ENCODE measurements around the gene HIRA. TPM values are rescaled to one million over a fixed set of nuclear protein-coding genes. Genes with fewer than 3 reads are reported as not detected.
"Not testable (repeated sequence)": the region's sequence is repeated elsewhere in the genome, so short reads cannot be mapped to it uniquely, and the experiment has no call there.

Gene HIRA
- total RNA-seq, 1 experiment from 2014 or later: 51.0 TPM

DNA sequence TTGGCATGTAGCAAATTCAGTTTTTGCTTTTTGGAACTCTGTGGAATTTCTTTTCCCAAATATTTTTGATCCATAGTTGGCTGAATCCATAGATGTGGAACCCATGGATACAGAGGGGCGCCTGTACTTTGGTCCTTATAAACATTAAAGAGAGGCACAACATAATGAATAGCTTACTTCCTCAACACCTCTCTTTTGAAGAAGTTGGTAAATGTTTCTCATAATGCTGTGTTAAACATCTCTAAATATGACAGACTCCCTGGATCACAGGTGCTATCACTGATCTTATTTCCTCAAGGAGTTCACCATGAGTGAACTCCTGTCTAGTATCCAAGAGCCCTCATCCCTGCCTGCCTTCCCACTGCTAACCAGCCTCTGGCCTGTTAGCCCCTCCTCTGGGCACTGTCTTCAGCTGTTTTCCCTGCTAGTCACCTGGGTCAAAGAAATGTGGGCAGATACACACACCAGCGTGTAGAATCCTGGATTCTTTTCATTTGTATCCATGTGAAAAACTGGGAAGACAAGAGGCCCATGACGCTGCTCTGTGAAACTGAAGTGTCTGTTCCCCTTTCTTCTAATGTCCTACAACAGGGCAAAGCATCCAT, 63.7 kb downstream of the HIRA start:
- Mint-ChIP-seq H3K27ac (no peak overlapping the region), H3K4me3 (no peak overlapping the region), H3K27me3 (ENCODE audit: low read depth) (no peaks in the 10 kb centered on the region), H3K4me1 (no peaks in the 10 kb centered on the region), H3K9me3 (no peaks in the 10 kb centered on the region), H3K36me3 (peaks cover 38% of the 10 kb centered on the region)
- ATAC-seq (no peak), DNase-seq (ENCODE audit: low spot score) (no peak)
- TF ChIP-seq, protein P1, sequence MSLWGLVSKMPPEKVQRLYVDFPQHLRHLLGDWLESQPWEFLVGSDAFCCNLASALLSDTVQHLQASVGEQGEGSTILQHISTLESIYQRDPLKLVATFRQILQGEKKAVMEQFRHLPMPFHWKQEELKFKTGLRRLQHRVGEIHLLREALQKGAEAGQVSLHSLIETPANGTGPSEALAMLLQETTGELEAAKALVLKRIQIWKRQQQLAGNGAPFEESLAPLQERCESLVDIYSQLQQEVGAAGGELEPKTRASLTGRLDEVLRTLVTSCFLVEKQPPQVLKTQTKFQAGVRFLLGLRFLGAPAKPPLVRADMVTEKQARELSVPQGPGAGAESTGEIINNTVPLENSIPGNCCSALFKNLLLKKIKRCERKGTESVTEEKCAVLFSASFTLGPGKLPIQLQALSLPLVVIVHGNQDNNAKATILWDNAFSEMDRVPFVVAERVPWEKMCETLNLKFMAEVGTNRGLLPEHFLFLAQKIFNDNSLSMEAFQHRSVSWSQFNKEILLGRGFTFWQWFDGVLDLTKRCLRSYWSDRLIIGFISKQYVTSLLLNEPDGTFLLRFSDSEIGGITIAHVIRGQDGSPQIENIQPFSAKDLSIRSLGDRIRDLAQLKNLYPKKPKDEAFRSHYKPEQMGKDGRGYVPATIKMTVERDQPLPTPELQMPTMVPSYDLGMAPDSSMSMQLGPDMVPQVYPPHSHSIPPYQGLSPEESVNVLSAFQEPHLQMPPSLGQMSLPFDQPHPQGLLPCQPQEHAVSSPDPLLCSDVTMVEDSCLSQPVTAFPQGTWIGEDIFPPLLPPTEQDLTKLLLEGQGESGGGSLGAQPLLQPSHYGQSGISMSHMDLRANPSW (CRISPR knock-in tag; conservative IDR thresholded peaks at IDR 0.05; ENCODE audit: low read depth): no peak
- no peak for TF ChIP-seq ZNF416 (CRISPR knock-in tag; IDR thresholded peaks at IDR 0.05)
- TF ChIP-seq, protein P2, sequence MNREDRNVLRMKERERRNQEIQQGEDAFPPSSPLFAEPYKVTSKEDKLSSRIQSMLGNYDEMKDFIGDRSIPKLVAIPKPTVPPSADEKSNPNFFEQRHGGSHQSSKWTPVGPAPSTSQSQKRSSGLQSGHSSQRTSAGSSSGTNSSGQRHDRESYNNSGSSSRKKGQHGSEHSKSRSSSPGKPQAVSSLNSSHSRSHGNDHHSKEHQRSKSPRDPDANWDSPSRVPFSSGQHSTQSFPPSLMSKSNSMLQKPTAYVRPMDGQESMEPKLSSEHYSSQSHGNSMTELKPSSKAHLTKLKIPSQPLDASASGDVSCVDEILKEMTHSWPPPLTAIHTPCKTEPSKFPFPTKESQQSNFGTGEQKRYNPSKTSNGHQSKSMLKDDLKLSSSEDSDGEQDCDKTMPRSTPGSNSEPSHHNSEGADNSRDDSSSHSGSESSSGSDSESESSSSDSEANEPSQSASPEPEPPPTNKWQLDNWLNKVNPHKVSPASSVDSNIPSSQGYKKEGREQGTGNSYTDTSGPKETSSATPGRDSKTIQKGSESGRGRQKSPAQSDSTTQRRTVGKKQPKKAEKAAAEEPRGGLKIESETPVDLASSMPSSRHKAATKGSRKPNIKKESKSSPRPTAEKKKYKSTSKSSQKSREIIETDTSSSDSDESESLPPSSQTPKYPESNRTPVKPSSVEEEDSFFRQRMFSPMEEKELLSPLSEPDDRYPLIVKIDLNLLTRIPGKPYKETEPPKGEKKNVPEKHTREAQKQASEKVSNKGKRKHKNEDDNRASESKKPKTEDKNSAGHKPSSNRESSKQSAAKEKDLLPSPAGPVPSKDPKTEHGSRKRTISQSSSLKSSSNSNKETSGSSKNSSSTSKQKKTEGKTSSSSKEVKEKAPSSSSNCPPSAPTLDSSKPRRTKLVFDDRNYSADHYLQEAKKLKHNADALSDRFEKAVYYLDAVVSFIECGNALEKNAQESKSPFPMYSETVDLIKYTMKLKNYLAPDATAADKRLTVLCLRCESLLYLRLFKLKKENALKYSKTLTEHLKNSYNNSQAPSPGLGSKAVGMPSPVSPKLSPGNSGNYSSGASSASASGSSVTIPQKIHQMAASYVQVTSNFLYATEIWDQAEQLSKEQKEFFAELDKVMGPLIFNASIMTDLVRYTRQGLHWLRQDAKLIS (CRISPR knock-in tag; IDR thresholded peaks at IDR 0.05; ENCODE audit: borderline replicate concordance): no peak
- TF ChIP-seq ZNF219 (CRISPR knock-in tag; IDR thresholded peaks at IDR 0.05; ENCODE audit: borderline replicate concordance): no peak
- TF ChIP-seq TP53 (CRISPR knock-in tag; IDR thresholded peaks at IDR 0.05): no peak
- TF ChIP-seq GABPB1 (CRISPR knock-in tag; IDR thresholded peaks at IDR 0.05): no peak
- TF ChIP-seq, protein P3, sequence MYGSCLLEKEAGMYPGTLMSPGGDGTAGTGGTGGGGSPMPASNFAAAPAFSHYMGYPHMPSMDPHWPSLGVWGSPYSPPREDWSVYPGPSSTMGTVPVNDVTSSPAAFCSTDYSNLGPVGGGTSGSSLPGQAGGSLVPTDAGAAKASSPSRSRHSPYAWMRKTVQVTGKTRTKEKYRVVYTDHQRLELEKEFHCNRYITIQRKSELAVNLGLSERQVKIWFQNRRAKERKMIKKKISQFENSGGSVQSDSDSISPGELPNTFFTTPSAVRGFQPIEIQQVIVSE (CRISPR knock-in tag; IDR thresholded peaks at IDR 0.05; ENCODE audit: borderline replicate concordance): no peak
- no peak for TF ChIP-seq RELA (CRISPR knock-in tag; IDR thresholded peaks at IDR 0.05; ENCODE audit: borderline replicate concordance)
- TF ChIP-seq JUN (CRISPR knock-in tag; IDR thresholded peaks at IDR 0.05): no peak
- TF ChIP-seq MYBL2 (CRISPR knock-in tag; IDR thresholded peaks at IDR 0.05): no peak
- TF ChIP-seq SMAD4 (CRISPR knock-in tag; IDR thresholded peaks at IDR 0.05): no peak
- TF ChIP-seq ETV6 (CRISPR knock-in tag; IDR thresholded peaks at IDR 0.05): no peak
- TF ChIP-seq, protein P4, sequence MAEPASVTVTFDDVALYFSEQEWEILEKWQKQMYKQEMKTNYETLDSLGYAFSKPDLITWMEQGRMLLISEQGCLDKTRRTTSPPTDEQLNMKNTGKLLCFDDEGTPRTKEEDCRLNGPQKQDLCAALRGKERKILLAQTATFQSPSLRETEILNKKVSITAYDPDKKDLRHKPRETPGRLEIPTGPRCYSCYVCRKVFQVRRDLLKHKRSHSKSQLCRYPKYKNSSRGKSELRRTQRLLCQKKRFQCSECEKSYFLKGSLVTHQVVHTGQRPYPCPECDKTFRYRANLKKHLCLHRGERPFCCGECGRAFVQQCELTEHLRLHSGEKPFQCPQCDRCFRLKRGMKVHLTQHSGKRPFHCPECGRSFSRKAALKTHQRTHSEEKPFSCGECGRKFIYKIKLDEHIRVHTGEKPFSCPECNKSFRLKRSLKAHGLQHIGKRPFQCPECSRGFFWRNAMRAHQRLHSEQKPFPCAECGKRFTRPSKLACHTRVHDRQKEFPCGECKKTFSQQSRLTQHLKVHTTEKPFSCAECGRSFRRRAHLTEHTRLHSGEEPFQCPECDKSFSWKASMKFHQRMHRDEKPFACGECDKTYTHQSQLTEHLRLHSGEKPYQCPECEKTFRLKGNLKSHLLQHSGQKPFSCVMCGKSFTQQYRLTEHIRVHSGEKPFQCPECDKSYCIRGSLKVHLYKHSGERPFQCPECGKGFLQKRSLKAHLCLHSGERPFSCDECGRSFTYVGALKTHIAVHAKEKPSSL (CRISPR knock-in tag; conservative IDR thresholded peaks at IDR 0.05): no peak
- no peak for TF ChIP-seq ZNF138 (CRISPR knock-in tag; conservative IDR thresholded peaks at IDR 0.05)
- no peak for TF ChIP-seq PRRX2 (CRISPR knock-in tag; IDR thresholded peaks at IDR 0.05)
- no peak for TF ChIP-seq RORB (CRISPR knock-in tag; IDR thresholded peaks at IDR 0.05)
- ChIA-PET CTCF (no interaction called here), POLR2A (interaction anchor here (0.7 kb wide), 1 partner anchor 277 kb away, joined by 3 read pairs; no protein-coding TSS in a partner anchor)

DNA sequence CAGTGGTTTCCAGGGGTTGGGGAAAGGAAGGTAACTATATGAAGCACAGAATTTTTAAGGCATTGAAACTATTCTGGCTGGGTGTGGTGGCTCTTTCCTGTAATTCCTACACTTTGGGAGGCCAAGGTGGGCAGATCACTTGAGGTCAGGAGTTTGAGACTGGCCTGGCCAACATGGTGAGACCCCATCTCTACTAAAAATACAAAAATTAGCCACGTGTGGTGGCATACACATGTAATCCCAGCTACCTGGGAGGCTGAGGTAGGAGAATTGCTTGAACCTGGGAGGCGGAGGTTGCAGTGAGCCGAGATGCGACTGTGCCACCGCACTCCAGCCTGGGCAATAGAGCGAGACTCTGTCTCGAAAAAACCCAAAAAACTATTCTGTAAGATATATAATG, 68.0 kb downstream of the HIRA start:
- CTCF ChIA-PET; H3K27ac Mint-ChIP-seq; H3K4me1 Mint-ChIP-seq; H3K27me3 Mint-ChIP-seq (ENCODE audit: low read depth); ATAC-seq; POLR2A ChIA-PET; DNase-seq (ENCODE audit: low spot score); H3K4me3 Mint-ChIP-seq; H3K9me3 Mint-ChIP-seq: not testable (repeated sequence)
- H3K36me3 Mint-ChIP-seq: peaks cover 54% of the 10 kb centered on the region
